GM23338 (cell line): ENCODE results near the gene GPR146. TPM values are rescaled to one million over a fixed set of nuclear protein-coding genes. Genes with fewer than 3 reads are reported as not detected.

ENCODE experiments used
- CREB1 ChIP-seq: fragments of 250-450 bp; sonication (Bioruptor Pico); IDR thresholded peaks from 2 replicates; pipeline ENCODE4 v1.5.0; 2020; ENCODE audit warnings: low read depth, mild to moderate bottlenecking, moderate library complexity
- EZH2phosphoT487 ChIP-seq: fragments of 200-600 bp; sonication (generic); IDR thresholded peaks from one replicate; pipeline ENCODE4 v1.8.1; 2018; ENCODE audit warnings: antibody characterized with exemption; ENCODE audit not compliant: unreplicated experiment
- JUNB ChIP-seq: IDR thresholded peaks from one replicate; pipeline ENCODE4 v1.6.1; 2016; ENCODE audit warnings: antibody characterized with exemption; ENCODE audit not compliant: unreplicated experiment
- POLR2AphosphoS5 ChIP-seq: IDR thresholded peaks from 2 replicates; pipeline ENCODE4 v1.6.1; 2016; ENCODE audit warnings: antibody characterized with exemption, low read depth
- REST ChIP-seq: IDR thresholded peaks from one replicate; pipeline ENCODE4 v1.6.1; 2018; ENCODE audit warnings: antibody characterized with exemption; ENCODE audit not compliant: unreplicated experiment
- ZNF331 ChIP-seq: fragments of 250-450 bp; sonication (Bioruptor Pico); IDR thresholded peaks from 2 replicates; pipeline ENCODE4 v1.5.0; 2020; ENCODE audit warnings: low read depth, mild to moderate bottlenecking, moderate library complexity
- ZNF462 ChIP-seq: fragments of 250-450 bp; sonication (Bioruptor Pico); IDR thresholded peaks from 2 replicates; pipeline ENCODE4 v1.5.0; 2020; ENCODE audit warnings: mild to moderate bottlenecking, moderate library complexity
- polyA plus RNA-seq: library from polyadenylated mRNA; unstranded; fragments of >200 nt; fragmentation: Nextera tagmentation; extraction: Ambion mirVana; gene quantifications from 2 replicates; pipeline ENCODE4 v1.2.1, GENCODE V29; 2016
- total RNA-seq: library from RNA; depleted of rRNA; stranded (reverse); fragments of >200 nt; shearing (Covaris generic); gene quantifications from 2 replicates; pipeline ENCODE4 v1.2.3, GENCODE V29; 2014
- TF ChIP-seq, protein P1 (sequence below): IDR thresholded peaks from 2 replicates; pipeline ENCODE4 v1.6.1; 2016; ENCODE audit warnings: antibody characterized with exemption

The GPR146 gene
- total and polyA plus RNA-seq, 2 experiments from 2014 or later: 0.28 to 0.37 TPM

DNA sequence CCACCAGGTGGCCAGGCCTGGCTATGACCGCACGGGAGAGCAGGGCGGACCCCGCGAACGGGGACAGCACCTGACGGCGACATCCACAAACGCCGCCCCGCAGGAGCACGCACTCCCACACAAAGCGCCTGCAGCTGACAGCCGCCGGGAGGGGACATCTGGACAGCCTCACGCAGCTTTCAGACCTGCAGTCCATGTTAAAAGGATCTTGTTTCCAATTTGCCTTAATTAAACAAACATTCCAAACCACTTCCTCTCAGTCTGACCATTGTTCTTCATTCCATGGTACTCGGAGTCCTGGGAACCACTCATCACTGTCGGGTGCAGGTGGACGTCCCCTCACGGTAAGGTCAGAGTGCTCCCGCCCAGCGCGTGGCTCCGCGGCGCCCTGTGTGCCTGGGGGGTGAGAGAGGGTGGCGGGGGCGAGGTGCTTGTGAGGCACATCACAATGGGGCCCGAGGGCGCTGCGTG is 37.6 kb downstream of the GPR146 start (continued):
- TF ChIP-seq ZNF462 (CRISPR knock-in tag): no peak
- no peak for TF ChIP-seq JUNB
- TF ChIP-seq CREB1 (CRISPR knock-in tag): no peak
- no peak for TF ChIP-seq EZH2phosphoT487
- TF ChIP-seq, protein P1, sequence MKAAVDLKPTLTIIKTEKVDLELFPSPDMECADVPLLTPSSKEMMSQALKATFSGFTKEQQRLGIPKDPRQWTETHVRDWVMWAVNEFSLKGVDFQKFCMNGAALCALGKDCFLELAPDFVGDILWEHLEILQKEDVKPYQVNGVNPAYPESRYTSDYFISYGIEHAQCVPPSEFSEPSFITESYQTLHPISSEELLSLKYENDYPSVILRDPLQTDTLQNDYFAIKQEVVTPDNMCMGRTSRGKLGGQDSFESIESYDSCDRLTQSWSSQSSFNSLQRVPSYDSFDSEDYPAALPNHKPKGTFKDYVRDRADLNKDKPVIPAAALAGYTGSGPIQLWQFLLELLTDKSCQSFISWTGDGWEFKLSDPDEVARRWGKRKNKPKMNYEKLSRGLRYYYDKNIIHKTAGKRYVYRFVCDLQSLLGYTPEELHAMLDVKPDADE: no peak
- no peak for TF ChIP-seq ZNF331
- no peak for TF ChIP-seq POLR2AphosphoS5
- no peak for TF ChIP-seq REST
